HFFc6 (cell line): Measurements from ENCODE around the gene SLAIN1. TPM values are rescaled to one million over a fixed set of nuclear protein-coding genes. Genes with fewer than 3 reads are reported as not detected.

Source experiments
- DNase-seq: peaks from one replicate; pipeline ENCODE4 v3.0.0-alpha.2; 2018
- H3K27ac Mint-ChIP-seq: 2 replicates; pipeline ENCODE4 v1.8.0; 2020; ENCODE audit warnings: mild to moderate bottlenecking, mixed read lengths
- H3K27me3 Mint-ChIP-seq: 2 replicates; pipeline ENCODE4 v1.8.0; 2021; ENCODE audit warnings: mild to moderate bottlenecking, moderate library complexity, mixed read lengths; ENCODE audit not compliant: insufficient read depth
- H3K36me3 Mint-ChIP-seq: 2 replicates; pipeline ENCODE4 v1.8.0; 2021; ENCODE audit warnings: low read depth, mixed read lengths
- H3K4me1 Mint-ChIP-seq: 2 replicates; pipeline ENCODE4 v1.8.0; 2020; ENCODE audit warnings: low read depth, mixed read lengths
- H3K4me3 Mint-ChIP-seq: 2 replicates; pipeline ENCODE4 v1.8.0; 2020; ENCODE audit warnings: mild to moderate bottlenecking, moderate library complexity, mixed read lengths
- H3K9me3 Mint-ChIP-seq: 2 replicates; pipeline ENCODE4 v1.8.0; 2020; ENCODE audit warnings: mild to moderate bottlenecking, mixed read lengths
- total RNA-seq, 6 experiments: library from RNA; stranded (reverse); fragmentation: NEBNext Ultra II Directional; extraction: Animal tissue kit (Norgen Biotek cat#: 25700); gene quantifications; 2 replicates in 1 of 6; 3 replicates in 5 of 6; pipeline ENCODE4 v1.2.3, GENCODE V29; 2021
- TF ChIP-seq, protein P1 (sequence below): fragments of 200-600 bp; sonication (generic); IDR thresholded peaks from 2 replicates; pipeline ENCODE4 v1.5.0; 2021; ENCODE audit warnings: antibody characterized with exemption, mild to moderate bottlenecking

The SLAIN1 gene
- total RNA-seq, 6 experiments from 2014 or later = 0.09 to 0.56 (median 0.24) TPM; not detected in 3

DNA sequence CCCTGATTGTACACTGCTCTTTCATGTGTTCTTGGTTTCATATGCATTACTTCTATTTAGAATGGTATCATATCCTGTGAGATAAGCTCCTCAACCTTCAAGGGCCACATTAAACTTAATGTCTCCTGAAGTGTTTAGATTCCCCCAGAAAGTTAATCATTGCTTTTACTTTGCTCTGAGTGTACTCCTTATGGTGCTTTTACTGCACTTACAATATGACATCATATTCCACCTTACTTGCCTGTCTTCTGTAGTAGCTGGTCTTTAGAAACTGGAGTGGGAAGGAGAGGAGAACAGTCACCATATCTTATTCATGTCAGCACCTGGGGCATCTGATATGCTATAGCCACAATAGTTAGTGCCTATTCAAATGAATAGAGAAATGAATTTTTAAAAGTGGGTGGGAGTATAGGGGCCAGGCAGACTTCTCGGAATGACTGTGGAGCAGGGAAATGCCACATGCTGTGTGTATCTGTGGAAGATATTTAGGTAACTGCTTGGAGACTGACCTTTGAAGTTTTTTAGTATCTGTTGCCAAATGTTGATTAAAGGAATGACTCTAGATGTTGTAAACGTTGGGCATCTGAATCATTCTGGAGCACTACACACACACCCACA is 40.2 kb downstream of the SLAIN1 start:
- H3K27ac Mint-ChIP-seq = no peak overlapping the region
- H3K9me3 Mint-ChIP-seq = no peaks in the 10 kb centered on the region
- H3K27me3 Mint-ChIP-seq = no peaks in the 10 kb centered on the region
- no peaks in the 10 kb centered on the region for H3K4me1 Mint-ChIP-seq
- TF ChIP-seq, protein P1, sequence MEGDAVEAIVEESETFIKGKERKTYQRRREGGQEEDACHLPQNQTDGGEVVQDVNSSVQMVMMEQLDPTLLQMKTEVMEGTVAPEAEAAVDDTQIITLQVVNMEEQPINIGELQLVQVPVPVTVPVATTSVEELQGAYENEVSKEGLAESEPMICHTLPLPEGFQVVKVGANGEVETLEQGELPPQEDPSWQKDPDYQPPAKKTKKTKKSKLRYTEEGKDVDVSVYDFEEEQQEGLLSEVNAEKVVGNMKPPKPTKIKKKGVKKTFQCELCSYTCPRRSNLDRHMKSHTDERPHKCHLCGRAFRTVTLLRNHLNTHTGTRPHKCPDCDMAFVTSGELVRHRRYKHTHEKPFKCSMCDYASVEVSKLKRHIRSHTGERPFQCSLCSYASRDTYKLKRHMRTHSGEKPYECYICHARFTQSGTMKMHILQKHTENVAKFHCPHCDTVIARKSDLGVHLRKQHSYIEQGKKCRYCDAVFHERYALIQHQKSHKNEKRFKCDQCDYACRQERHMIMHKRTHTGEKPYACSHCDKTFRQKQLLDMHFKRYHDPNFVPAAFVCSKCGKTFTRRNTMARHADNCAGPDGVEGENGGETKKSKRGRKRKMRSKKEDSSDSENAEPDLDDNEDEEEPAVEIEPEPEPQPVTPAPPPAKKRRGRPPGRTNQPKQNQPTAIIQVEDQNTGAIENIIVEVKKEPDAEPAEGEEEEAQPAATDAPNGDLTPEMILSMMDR = no peak
- H3K4me3 Mint-ChIP-seq = no peak overlapping the region
- no peaks in the 10 kb centered on the region for H3K36me3 Mint-ChIP-seq
- DNase-seq = no peak

DNA sequence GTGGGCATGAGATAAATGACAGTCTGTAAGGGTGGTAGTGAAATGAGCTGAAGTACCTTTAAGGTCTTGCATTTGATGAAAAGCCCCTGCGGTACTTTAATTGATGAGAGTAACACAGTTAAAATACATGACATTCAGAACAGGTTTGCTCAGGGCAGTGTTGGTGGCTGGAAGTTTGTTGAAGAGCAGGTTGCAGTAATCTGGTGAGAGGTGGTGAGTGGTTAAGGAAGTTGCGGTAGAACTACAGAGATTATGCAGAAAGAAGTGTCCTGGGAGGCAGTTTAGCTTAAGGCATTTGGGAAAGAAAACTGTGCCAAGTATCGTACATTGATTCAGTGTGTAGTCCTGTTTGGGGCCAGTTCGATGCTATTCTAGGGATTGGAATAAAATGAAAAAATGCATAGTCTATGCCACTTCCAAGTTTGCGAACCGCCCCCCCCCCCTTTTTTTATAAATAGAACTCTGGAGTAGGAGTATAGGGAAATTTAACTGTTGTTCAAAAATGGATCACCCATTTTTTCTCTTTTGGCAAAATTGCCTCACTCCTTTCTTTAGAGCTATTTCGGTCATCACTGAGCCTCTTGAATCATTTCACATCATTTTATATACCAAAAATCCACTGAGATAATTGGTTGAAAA is 42.7 kb downstream of the SLAIN1 start:
- H3K4me1 Mint-ChIP-seq = no peaks in the 10 kb centered on the region
- no peaks in the 10 kb centered on the region for H3K9me3 Mint-ChIP-seq
- H3K36me3 Mint-ChIP-seq = no peaks in the 10 kb centered on the region
- TF ChIP-seq, protein P1 = no peak
- no peak overlapping the region for H3K27ac Mint-ChIP-seq
- no peaks in the 10 kb centered on the region for H3K27me3 Mint-ChIP-seq
- DNase-seq = no peak
- no peak overlapping the region for H3K4me3 Mint-ChIP-seq

DNA sequence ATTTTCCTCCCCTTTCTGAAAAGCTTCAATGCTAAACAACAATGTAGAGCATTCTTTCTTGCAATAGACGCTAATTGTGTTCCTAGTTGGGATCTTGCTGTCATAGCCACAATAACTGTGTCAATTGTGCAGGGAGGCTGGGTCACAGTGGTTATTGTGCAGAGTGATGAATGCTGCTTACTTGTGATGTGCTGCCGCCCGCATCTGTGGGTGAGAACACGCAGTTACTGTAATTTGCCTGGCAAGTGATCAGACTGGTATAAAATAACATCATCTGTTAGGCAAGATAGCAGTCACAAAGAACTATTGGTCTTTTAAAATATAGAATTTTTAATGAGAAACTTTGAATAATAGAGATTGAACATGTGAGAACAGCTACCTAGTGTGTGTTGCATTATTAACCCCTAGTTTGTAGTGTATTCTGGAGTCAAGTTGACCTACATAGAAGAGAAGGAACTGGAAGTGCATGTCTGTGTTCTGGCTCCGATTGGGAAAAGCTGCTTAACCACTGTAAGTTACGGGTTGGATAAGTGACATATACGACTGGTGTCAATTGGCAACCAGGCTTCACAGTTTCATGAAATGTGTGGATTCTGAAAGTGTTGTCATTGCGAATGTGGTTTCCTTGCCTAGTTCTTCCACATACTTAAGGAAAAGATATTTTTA is 43.6 kb downstream of the SLAIN1 start:
- Mint-ChIP-seq H3K9me3 (no peaks in the 10 kb centered on the region), H3K27ac (no peak overlapping the region), H3K4me3 (no peak overlapping the region), H3K27me3 (no peaks in the 10 kb centered on the region), H3K36me3 (no peaks in the 10 kb centered on the region), H3K4me1 (no peaks in the 10 kb centered on the region)
- TF ChIP-seq, protein P1 = no peak
- DNase-seq = no peak

DNA sequence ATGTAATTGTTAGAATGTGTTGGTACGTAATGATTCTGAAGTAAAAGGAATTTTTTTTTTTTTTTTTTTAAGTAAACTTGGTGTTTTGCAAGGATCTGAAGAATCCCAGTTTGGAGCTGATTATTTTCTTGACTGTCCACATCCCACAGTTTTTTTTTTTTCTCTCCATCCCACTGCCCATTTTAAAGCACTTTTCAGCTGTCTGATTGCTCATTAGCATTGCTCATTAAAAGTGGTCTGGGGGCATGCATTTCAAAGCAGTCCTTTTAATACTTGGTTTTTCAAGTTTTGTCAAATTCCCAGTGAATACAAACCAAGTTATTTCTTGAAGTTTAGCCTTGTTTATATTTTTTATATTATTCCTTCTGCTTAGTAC is 44.1 kb downstream of the SLAIN1 start:
- TF ChIP-seq, protein P1 = no peak
- Mint-ChIP-seq H3K27me3 (no peaks in the 10 kb centered on the region), H3K9me3 (no peaks in the 10 kb centered on the region), H3K36me3 (no peaks in the 10 kb centered on the region), H3K4me1 (no peaks in the 10 kb centered on the region), H3K27ac (no peak overlapping the region), H3K4me3 (no peak overlapping the region)
- no peak for DNase-seq

DNA sequence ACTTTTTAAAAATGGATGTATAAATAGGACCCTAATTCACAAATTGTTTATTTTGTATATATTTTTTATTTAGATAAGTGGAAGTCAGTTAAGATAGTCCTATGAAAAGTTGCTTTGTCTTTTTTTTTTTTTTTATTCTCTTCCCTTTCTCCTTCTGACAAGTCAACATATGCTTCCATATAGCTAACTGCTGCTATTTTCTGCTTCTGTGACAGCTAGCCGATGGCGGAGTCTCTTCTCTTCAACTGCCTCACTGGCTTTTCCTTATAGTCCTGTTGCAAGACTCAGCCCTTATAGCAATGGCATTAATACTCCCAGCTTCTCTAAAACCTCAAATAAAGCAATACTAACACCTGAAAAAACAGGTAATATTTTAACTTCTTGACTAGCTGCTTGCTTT is 45.3 kb downstream of the SLAIN1 start:
- Mint-ChIP-seq H3K27ac (no peak overlapping the region), H3K27me3 (no peaks in the 10 kb centered on the region), H3K36me3 (no peaks in the 10 kb centered on the region), H3K4me3 (no peak overlapping the region), H3K4me1 (no peaks in the 10 kb centered on the region), H3K9me3 (no peaks in the 10 kb centered on the region)
- no peak for DNase-seq
- TF ChIP-seq, protein P1 = no peak
